Esophagus (tissue), 2 donors: ENCODE results near the gene SOBP. TPM values are rescaled to one million over a fixed set of nuclear protein-coding genes. Genes with fewer than 3 reads are reported as not detected.

ENCODE experiments used
- H3K27ac ChIP-seq, 2 donors: one replicate each; pipeline ENCODE4 v1.5.1; 2013; ENCODE audit warnings: low read depth in 2 of 2, mild to moderate bottlenecking in 2 of 2, inconsistent platforms in 1 of 2, low read length in 1 of 2, moderate library complexity in 1 of 2
- H3K27me3 ChIP-seq, 2 donors: one replicate each; pipeline ENCODE4 v1.6.1; 2013; ENCODE audit warnings: low read length in 2 of 2, control low read depth in 1 of 2, mild to moderate bottlenecking in 1 of 2; ENCODE audit not compliant: insufficient read depth in 2 of 2, control insufficient read depth in 1 of 2
- H3K36me3 ChIP-seq, 2 donors: one replicate each; pipeline ENCODE4 v1.6.1; 2013; ENCODE audit warnings: low read length in 1 of 2; ENCODE audit not compliant: control insufficient read depth in 2 of 2, insufficient read depth in 2 of 2
- H3K4me1 ChIP-seq, 2 donors: one replicate each; pipeline ENCODE4 v1.6.1; 2013; ENCODE audit warnings: low read length in 1 of 2; ENCODE audit not compliant: control insufficient read depth in 2 of 2, insufficient read depth in 2 of 2
- H3K4me3 ChIP-seq, 2 donors: one replicate each; pipeline ENCODE4 v1.5.1; 2013; ENCODE audit warnings: low read length in 2 of 2, mild to moderate bottlenecking in 2 of 2, low read depth in 1 of 2, moderate library complexity in 1 of 2
- H3K9me3 ChIP-seq, 2 donors: one replicate each; pipeline ENCODE4 v1.6.1; 2013; ENCODE audit warnings: mild to moderate bottlenecking in 2 of 2, low read depth in 1 of 2, low read length in 1 of 2, moderate library complexity in 1 of 2; ENCODE audit not compliant: control insufficient read depth in 2 of 2, insufficient read depth in 1 of 2
- WGBS, 2 donors: extraction: QIAGEN DNeasy Blood & Tissue Kit; methylation state at CpG; one replicate each; pipeline ENCODE4 v1.1.7; 2013; 5-methylcytosine and 5-hydroxymethylcytosine counted together
- polyA plus RNA-seq, 2 donors: library from polyadenylated mRNA; stranded (reverse); fragments of 200-250 nt; gene quantifications; one replicate each; pipeline ENCODE4 v1.2.3, GENCODE V29; 2013
- donor health status: healthy with polysubstance abuse.
- donor health status: Bipolar disorder and iron deficiency.

Gene SOBP
- polyA plus RNA-seq, 2 donors, result 0.59 to 0.84 TPM

DNA sequence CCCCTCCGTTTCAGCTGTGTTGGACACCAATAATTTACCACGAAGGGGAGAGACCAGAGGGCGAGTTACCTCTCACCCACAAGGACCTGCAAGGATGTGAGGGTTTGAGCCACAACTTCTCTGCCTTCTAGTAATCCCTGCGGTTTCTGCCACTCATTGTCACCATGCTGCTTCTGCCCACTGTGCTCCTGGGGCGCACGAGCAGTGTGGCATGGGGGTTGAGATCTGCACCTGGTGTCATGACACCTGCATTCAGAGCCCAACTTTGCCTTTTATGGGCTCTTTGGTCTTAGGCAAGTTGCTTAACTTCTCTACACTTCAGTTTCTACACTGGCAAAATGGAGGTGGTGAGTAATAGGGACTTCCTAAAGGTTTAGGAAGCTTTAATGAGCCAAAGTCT lies 84.9 kb downstream of the SOBP start:
- no peaks in the 10 kb centered on the region for H3K27me3 ChIP-seq
- H3K4me3 ChIP-seq, result no peak overlapping the region
- no peak overlapping the region for H3K27ac ChIP-seq
- H3K9me3 ChIP-seq, result no peaks in the 10 kb centered on the region
- H3K36me3 ChIP-seq, result no peaks in the 10 kb centered on the region
- 84 to 93% methylated on average over 6 of the region's 6 CpGs for WGBS, 2 donors
- H3K4me1 ChIP-seq, result no peaks in the 10 kb centered on the region

DNA sequence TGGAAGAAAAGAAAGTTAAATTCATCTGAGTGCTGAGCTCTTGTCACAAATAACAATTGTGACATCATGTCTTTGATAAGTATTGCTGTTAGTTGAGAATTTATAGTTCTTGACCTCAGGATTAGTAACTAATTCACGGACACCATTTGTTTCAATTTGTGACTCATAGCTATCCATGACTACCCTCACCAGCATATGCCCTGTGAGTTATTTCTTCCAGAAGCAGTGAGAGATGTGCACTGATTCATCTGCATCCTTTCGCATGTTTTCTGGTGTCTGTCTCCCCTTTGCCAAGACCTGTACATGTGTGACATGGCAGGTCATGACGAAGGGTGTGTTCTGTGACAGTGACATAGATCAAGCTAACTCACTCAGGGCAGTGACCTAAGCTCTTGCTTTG lies 86.9 kb downstream of the SOBP start:
- Histone ChIP-seq H3K4me1 (no peaks in the 10 kb centered on the region), H3K27ac (no peak overlapping the region), H3K36me3 (no peaks in the 10 kb centered on the region), H3K9me3 (no peaks in the 10 kb centered on the region), H3K4me3 (no peak overlapping the region), H3K27me3 (no peaks in the 10 kb centered on the region)
- 76 to 83% methylated on average over 3 of the region's 3 CpGs for WGBS, 2 donors

DNA sequence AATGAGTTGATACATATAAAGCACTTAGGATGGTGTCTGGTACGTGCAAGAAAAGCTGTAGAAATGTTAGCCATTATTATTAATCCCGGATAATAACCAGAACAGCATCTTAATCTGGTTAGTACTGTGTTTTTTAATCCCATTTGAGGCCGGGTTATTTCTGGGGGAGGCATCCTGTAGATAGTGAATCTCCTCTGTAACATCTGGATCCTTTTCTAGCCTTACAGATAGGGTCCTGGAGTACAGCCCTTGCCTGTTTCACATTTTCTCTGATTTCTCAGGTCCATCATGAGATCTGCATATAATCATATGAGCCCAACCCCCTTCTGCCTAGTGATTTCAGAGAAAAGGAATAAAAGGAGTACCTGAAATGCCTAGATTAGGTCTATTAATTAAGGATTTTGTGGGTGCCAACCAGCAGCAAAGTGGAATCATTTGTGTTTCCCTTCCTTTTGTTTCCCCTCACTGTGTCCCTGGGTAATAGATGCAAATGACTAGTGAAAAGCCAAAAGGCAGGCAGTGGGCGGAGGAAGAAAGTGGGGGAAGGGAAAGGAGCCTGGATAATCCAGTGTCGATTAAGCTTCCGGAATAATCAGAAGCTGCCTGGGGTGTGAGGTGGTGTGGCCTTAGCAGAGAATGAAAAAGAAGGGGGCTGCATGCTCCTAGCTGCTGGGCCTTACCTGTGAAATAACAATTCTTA lies 88.9 kb downstream of the SOBP start:
- H3K27me3 ChIP-seq, result no peaks in the 10 kb centered on the region
- H3K4me1 ChIP-seq, result no peaks in the 10 kb centered on the region
- 83 to 85% methylated on average over 6 of the region's 6 CpGs for WGBS, 2 donors
- H3K9me3 ChIP-seq, result no peaks in the 10 kb centered on the region
- H3K36me3 ChIP-seq, result no peaks in the 10 kb centered on the region
- no peak overlapping the region for H3K27ac ChIP-seq
- no peak overlapping the region for H3K4me3 ChIP-seq

DNA sequence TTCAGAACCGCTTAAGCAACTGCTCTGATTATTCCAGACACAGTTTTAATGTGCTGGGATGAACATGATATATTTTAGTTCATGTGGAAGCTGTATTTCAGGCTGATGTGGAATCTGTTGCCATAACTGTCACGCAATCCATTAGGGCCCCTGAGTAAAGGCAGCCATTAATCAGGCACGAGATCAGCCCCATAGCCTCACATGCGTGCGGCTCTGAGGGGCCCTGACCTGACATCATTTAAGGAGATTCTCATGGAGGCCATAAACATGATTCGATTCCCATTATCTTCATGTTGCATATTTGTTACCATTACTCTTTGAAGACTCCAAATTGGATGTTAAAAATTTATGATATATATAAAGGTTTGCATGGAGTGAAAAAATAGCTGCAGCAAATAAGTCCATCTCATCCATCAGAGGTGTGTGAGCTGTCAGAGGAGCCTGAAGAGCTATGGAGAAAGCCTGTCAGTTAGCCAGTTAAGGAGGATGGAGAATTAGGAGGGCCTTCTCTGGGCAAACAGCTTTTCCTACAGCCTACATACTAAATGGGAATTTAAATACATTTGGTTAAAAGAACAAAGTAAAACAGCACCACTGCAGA lies 89.6 kb downstream of the SOBP start:
- 85 to 90% methylated on average over 6 of the region's 6 CpGs for WGBS, 2 donors
- no peak overlapping the region for H3K4me3 ChIP-seq
- H3K4me1 ChIP-seq, result no peaks in the 10 kb centered on the region
- H3K27ac ChIP-seq, result no peak overlapping the region
- no peaks in the 10 kb centered on the region for H3K9me3 ChIP-seq
- H3K27me3 ChIP-seq, result no peaks in the 10 kb centered on the region
- H3K36me3 ChIP-seq, result no peaks in the 10 kb centered on the region

DNA sequence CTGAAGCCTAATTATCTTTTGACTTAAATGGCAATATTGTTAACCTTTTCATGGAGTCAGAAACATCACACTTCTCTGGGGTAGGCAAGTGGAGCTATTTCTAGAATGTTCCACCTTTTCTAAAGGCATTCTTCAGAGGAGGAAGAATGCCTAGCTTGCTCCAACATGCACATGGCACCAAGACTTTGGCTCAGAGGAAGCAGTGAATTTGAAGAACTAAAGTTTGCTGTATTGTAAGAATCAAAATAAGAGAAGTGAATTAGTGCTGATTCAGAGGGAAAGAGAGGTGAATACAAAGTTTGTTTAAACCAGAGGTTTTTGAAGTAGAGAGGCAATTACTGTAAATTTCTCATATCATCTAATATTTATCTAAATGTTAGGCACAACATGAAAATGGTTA lies 92.2 kb downstream of the SOBP start:
- Histone ChIP-seq H3K36me3 (no peaks in the 10 kb centered on the region), H3K27ac (no peak overlapping the region), H3K4me3 (no peak overlapping the region)

DNA sequence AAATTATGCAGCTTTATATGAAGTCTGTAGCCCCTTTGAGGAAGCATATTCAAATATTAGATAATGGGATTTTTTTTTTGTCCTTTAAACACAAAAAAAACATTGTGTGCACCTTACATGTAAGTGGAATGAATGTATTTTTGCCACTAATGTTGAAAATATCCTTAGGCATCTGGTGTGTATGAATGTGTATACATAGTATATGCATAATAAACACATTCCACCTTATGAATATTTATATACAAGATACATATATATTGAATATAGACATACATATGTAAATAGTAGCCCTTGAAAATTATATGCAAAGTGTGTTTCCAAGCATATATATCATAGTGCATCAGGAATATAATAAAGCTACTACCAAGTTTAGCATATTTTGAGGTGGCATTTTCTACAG lies 94.8 kb downstream of the SOBP start:
- no peaks in the 10 kb centered on the region for H3K36me3 ChIP-seq
- H3K27ac ChIP-seq, result no peak overlapping the region
- no peaks in the 10 kb centered on the region for H3K27me3 ChIP-seq

More for the DNA sequence above, 92.2 kb downstream of the SOBP start:
- H3K9me3 ChIP-seq, result no peaks in the 10 kb centered on the region
- no peaks in the 10 kb centered on the region for H3K27me3 ChIP-seq
- no peaks in the 10 kb centered on the region for H3K4me1 ChIP-seq

DNA sequence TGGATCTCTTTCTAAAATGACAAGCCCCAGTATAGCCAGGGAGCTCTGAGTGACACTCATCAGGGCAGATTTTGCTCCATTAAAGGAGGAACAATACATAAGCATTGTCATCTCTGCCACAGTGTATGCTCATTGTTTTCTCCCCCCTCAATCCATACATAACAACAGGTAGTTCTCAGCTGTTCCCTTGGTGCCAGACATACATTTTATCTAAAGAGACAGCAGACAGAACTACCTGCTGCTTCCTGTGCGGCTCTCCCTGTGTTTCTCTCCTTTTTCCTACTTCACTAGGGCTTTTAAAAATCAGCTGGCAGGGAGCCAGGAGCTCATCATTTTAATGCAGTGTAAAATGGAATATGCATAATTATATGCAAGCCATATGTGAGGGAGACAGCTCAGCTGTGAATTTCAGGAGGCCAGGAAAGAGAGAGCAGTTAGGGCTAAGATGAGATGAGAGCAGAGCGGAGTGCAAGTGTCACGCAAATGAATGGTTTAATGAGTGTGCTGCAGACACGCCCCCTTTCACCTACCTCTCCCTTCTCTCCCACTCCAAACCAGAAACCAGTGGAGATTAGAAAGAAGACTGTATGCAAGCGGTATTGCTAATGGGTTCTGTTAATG lies 96.0 kb downstream of the SOBP start:
- 92 to 93% methylated on average over 5 of the region's 5 CpGs for WGBS, 2 donors
- Histone ChIP-seq H3K27ac (no peak overlapping the region), H3K9me3 (no peaks in the 10 kb centered on the region), H3K27me3 (no peaks in the 10 kb centered on the region), H3K4me3 (no peak overlapping the region), H3K4me1 (no peaks in the 10 kb centered on the region), H3K36me3 (no peaks in the 10 kb centered on the region)

More for the DNA sequence above, 94.8 kb downstream of the SOBP start:
- Histone ChIP-seq H3K4me1 (no peaks in the 10 kb centered on the region), H3K9me3 (no peaks in the 10 kb centered on the region), H3K4me3 (no peak overlapping the region)

DNA sequence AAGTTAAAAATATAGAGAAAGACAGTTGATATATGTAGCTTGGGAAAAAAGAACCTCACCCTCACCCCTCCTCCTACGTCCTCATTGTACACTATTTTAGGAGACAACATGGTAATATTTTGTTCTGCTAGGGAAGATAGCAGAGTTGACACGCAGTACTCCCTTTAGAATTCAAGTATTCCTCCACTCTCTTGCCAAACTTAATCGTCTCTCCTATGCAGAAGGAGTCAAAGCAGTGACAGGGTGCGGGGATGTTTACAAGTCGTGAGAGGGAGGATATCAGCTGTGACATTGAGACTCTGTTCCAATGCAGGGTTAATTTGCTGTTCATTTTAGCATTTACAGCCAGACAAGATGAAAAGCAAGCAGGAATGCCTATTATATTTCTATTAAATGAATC lies 97.5 kb downstream of the SOBP start:
- WGBS, 2 donors, result 65 to 75% methylated on average over 5 of the region's 5 CpGs
- H3K4me1 ChIP-seq, result no peaks in the 10 kb centered on the region
- H3K4me3 ChIP-seq, result no peak overlapping the region
- no peaks in the 10 kb centered on the region for H3K27me3 ChIP-seq
- no peak overlapping the region for H3K27ac ChIP-seq
- no peaks in the 10 kb centered on the region for H3K9me3 ChIP-seq
- H3K36me3 ChIP-seq, result no peaks in the 10 kb centered on the region

DNA sequence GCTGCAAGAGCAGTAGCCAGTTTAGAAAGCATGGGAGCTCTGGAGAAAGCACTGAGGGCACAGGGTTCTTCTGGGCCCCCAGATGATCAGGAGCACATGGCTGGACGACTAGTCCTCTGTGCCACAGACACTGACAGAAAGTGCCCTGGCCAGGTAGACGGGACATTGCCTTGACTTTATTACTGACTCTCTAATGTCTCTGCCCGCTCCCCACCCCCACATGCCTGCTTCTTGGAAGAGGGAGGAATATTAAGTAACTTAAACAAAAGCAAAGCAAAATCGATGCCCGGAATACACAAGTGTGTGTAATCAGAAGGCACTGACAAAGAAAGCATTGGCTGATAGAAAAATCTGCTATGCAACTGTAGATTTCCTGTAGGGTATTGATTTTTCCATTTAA lies 99.3 kb downstream of the SOBP start:
- no peak overlapping the region for H3K4me3 ChIP-seq
- H3K27ac ChIP-seq, result no peak overlapping the region
- whole genome bisulfite sequencing, 2 donors, result 77 to 92% methylated on average over 5 of the region's 5 CpGs
- no peaks in the 10 kb centered on the region for H3K36me3 ChIP-seq
- no peaks in the 10 kb centered on the region for H3K9me3 ChIP-seq
- no peaks in the 10 kb centered on the region for H3K27me3 ChIP-seq
- H3K4me1 ChIP-seq, result no peaks in the 10 kb centered on the region

DNA sequence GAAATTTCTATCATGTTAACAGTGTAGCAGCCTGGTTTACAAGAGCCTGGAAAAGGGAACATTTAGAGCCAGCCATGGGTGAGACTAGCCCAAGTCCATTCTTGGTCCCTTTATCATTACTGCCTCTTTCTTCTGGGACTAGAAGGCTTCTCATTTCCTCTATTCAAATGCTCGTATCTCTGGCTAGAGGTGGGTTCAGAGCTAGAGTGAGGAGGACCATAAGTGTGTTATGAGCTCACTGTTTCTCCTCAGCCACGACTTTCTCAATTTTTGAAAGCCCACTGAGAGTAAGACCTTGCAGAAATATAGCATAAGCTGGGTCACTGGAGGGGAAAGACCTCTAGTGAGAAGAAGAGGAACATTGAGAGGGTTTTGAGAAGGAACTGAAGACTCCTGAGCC lies 100.0 kb downstream of the SOBP start:
- H3K27me3 ChIP-seq, result no peaks in the 10 kb centered on the region
- no peaks in the 10 kb centered on the region for H3K4me1 ChIP-seq
- H3K4me3 ChIP-seq, result no peak overlapping the region
- H3K36me3 ChIP-seq, result no peaks in the 10 kb centered on the region
- H3K27ac ChIP-seq, result no peak overlapping the region
- WGBS, 2 donors, result 79 to 81% methylated on average over 2 of the region's 2 CpGs
- H3K9me3 ChIP-seq, result no peaks in the 10 kb centered on the region
